Spleen (tissue), 7 donors: ENCODE data around the gene RHOF.
A peak's percentile ranks its signal among the peaks of the same experiment; 100 is the strongest.

Experiments
- POLR2AphosphoS5 ChIP-seq, 3 donors: sonication (generic); formaldehyde crosslinking; IDR thresholded peaks; one replicate each; pipeline ENCODE4 v1.5.1; 2017; ENCODE audit warnings: antibody characterized with exemption in 3 of 3
- TF ChIP-seq, protein P1 (sequence below), 11 experiments: fragments of 200-600 bp in 7 of 11; fragments of 450-650 bp in 4 of 11; sonication (generic) in 4 of 11; IDR thresholded peaks in 8 of 11; conservative IDR thresholded peaks in 3 of 11; 1 replicate in 7 of 11; 2 replicates in 4 of 11; pipeline versions ENCODE4 v1.4.0 to v1.8.0; 2016 to 2021; ENCODE audit warnings: antibody characterized with exemption in 11 of 11, inconsistent platforms in 4 of 11, mild to moderate bottlenecking in 1 of 11
- donor health status: DM: no; HTN: no; CAD: no; lungs with moderate emphysema.
- donor health status: DM: no; HTN: no; CAD: no.
- donor health status: DM: no; HTN: no; CAD: no.

DNA sequence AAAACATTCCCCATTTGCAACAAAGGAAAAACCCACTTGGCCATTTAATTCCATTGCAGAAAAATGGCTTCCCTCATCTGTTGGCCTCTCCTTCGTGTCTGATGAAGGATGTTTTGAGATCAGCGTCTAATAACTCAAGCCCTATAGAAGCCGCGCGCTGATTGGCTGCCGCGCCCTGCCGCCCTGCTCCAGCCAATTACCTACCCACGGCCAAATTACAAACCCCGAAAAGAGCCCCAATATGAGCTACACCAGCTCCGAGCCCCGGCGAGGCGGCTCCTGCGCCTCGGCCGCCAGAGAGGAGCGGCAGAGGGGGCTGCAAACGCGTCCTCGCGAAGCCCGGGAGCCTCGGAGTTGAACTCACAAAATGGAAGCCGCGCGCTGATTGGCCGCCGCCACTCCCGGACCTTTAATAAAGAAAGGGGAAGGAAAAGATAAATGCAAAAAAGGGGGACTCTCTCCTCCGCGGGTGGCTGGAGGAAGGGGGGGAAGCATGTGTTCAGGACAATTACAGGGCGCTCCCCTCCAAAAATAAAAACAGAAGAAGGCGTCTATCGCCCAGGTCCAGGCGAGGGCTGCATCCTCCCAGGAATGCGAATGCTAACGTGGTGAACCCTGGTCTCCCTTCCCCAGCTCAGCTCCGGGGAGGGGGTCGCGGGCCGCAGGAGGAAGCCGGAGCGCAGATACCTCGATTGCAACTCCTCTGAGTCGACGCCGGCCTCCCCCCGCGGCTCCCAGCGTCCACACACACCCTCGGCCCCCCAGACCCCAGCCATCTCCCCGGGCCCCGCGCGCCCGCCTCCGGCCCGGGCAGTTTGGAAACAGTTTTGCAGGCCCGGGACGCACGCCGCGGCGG lies 9.6 kb upstream of the RHOF start:
- peak; percentile 97 to 99 (median 97) for TF ChIP-seq POLR2AphosphoS5 (IDR thresholded peaks at IDR 0.05)
- TF ChIP-seq, protein P1, sequence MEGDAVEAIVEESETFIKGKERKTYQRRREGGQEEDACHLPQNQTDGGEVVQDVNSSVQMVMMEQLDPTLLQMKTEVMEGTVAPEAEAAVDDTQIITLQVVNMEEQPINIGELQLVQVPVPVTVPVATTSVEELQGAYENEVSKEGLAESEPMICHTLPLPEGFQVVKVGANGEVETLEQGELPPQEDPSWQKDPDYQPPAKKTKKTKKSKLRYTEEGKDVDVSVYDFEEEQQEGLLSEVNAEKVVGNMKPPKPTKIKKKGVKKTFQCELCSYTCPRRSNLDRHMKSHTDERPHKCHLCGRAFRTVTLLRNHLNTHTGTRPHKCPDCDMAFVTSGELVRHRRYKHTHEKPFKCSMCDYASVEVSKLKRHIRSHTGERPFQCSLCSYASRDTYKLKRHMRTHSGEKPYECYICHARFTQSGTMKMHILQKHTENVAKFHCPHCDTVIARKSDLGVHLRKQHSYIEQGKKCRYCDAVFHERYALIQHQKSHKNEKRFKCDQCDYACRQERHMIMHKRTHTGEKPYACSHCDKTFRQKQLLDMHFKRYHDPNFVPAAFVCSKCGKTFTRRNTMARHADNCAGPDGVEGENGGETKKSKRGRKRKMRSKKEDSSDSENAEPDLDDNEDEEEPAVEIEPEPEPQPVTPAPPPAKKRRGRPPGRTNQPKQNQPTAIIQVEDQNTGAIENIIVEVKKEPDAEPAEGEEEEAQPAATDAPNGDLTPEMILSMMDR (IDR thresholded peaks at IDR 0.05 in 8 of 11, conservative IDR thresholded peaks at IDR 0.05 in 3 of 11), result peak in 2 of 11 experiments; percentile 19 to 31
